HG03571 (cell line): ENCODE measurements around the gene NACC2.
"Not testable (repeated sequence)": the region's sequence is repeated elsewhere in the genome, so short reads cannot be mapped to it uniquely, and the experiment has no call there.

Experiments
- ATAC-seq: cut with Tn5 transposase; IDR thresholded peaks from one replicate; pipeline ENCODE4 v1.9.1; 2021; ENCODE audit not compliant: unreplicated experiment

NACC2 gene

GRCh38 chr9:135968601-135969000 is 126.5 kb downstream of the NACC2 start:
- no peak for ATAC-seq

- ATAC-seq: no peak
Measured at GRCh38 chr9:135968083-135968476, 127.0 kb downstream of the NACC2 start.

GRCh38 chr9:135966916-135967260 is 128.2 kb downstream of the NACC2 start:
- not testable (repeated sequence) for ATAC-seq

- ATAC-seq: no peak
Measured at GRCh38 chr9:135965124-135965756, 129.8 kb downstream of the NACC2 start.

- ATAC-seq: no peak
Measured at GRCh38 chr9:135963938-135964337, 131.2 kb downstream of the NACC2 start.

GRCh38 chr9:135963338-135963737 is 131.8 kb downstream of the NACC2 start:
- ATAC-seq: no peak

- ATAC-seq: no peak
Measured at GRCh38 chr9:135962696-135963307, 132.3 kb downstream of the NACC2 start.

- ATAC-seq: no peak
Measured at GRCh38 chr9:135961811-135962695, 133.0 kb downstream of the NACC2 start.

GRCh38 chr9:135961277-135961715 is 133.8 kb downstream of the NACC2 start, which contains the start of gene UBAC1:
TSS of gene UBAC1 (minus strand) at chr9:135961373. CDS start at chr9:135961162, 211 bp downstream.
- ATAC-seq: peak; percentile 92

- peak; percentile 6 for ATAC-seq
Measured at GRCh38 chr9:135960411-135961276, 134.4 kb downstream of the NACC2 start.

- ATAC-seq: no peak
Measured at GRCh38 chr9:135959814-135960213, 135.3 kb downstream of the NACC2 start.

GRCh38 chr9:135958485-135958884 is 136.6 kb downstream of the NACC2 start:
- no peak for ATAC-seq

GRCh38 chr9:135957431-135957830 is 137.7 kb downstream of the NACC2 start:
- no peak for ATAC-seq

GRCh38 chr9:135956802-135957174 is 138.3 kb downstream of the NACC2 start:
- ATAC-seq: no peak
